K562 (cell line): ENCODE results near the gene NUCB2.

Experiments used
- CEBPB ChIP-seq: fragments of 450-650 bp; IDR thresholded peaks from 2 replicates; pipeline ENCODE4 v1.6.1; 2016; ENCODE audit warnings: missing genetic modification characterization, missing compliant biosample characterization
- IRF2 ChIP-seq: sonication (generic); formaldehyde crosslinking; IDR thresholded peaks from 2 replicates; pipeline ENCODE4 v1.8.1; 2022; ENCODE audit warnings: mild to moderate bottlenecking, missing genetic modification reagents
- POLR2A ChIP-seq: fragments of 450-650 bp; conservative IDR thresholded peaks from 2 replicates; pipeline ENCODE4 v1.6.1; 2016
- TF ChIP-seq, protein P1 (sequence below): IDR thresholded peaks from 2 replicates; pipeline ENCODE4 v1.6.1; 2011; ENCODE audit warnings: borderline replicate concordance, low read depth, mild to moderate bottlenecking, moderate library complexity, low read length; ENCODE audit not compliant: insufficient read depth, poor library complexity, severe bottlenecking
- TF ChIP-seq, protein P2 (sequence below), 3 experiments: fragments of 200-800 bp in 1 of 3; sonication (Bioruptor generic) in 1 of 3; sonication (generic) in 1 of 3; formaldehyde crosslinking in 1 of 3; IDR thresholded peaks; 2 replicates each; pipeline versions ENCODE4 v1.6.1 to v1.8.0; 2016 to 2022; ENCODE audit warnings: mild to moderate bottlenecking in 2 of 3, missing compliant biosample characterization in 2 of 3, missing genetic modification characterization in 2 of 3, missing genetic modification reagents in 1 of 3

DNA sequence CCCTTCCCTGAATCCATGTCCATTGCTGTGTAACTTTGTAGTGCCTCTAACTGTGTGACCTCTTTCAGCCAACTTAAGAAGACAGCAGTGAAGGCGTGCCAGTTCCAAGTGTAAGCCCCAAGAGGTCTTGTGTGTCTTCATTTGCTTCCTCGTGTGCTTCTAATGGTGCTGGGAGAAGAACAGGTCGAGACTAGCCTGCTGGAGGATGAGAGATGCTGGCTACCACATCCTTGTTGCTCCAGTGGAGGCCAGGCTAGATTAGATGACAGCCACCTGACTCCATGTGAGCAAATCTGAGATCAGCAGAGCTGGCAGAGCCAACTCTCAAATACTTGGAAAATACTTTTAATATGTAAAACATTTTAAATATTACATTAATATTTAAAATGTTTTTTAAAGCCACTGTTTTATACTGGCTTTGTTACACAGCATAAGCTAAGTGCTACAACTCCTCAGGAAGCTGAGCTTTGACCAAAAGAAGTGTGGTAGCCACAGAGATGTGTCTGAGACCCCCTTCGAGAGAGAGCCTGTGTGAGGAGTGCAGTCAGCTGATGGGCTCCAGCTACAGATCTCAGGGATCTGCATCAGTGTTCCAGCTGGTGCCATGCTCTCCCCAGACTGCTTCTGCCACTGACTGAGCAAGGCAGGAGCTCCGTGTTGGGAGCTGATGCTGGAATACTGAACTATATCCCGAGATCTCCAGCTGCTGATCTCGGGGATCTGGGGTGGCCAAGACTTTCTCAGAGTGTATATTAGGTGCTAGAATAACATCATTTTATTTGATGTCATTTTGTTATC, 103.0 kb downstream of the NUCB2 start:
- TF ChIP-seq, protein P1, sequence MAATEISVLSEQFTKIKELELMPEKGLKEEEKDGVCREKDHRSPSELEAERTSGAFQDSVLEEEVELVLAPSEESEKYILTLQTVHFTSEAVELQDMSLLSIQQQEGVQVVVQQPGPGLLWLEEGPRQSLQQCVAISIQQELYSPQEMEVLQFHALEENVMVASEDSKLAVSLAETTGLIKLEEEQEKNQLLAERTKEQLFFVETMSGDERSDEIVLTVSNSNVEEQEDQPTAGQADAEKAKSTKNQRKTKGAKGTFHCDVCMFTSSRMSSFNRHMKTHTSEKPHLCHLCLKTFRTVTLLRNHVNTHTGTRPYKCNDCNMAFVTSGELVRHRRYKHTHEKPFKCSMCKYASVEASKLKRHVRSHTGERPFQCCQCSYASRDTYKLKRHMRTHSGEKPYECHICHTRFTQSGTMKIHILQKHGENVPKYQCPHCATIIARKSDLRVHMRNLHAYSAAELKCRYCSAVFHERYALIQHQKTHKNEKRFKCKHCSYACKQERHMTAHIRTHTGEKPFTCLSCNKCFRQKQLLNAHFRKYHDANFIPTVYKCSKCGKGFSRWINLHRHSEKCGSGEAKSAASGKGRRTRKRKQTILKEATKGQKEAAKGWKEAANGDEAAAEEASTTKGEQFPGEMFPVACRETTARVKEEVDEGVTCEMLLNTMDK: no peak
- TF ChIP-seq IRF2 (no peak), CEBPB (tag) (no peak), POLR2A (no peak)
- TF ChIP-seq, protein P2, sequence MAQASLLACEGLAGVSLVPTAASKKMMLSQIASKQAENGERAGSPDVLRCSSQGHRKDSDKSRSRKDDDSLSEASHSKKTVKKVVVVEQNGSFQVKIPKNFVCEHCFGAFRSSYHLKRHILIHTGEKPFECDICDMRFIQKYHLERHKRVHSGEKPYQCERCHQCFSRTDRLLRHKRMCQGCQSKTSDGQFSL (CRISPR knock-in tag; IDR thresholded peaks at IDR 0.05): no peak
- TF ChIP-seq, protein P2 (tag; IDR thresholded peaks at IDR 0.05): no peak
